ENCODE measurements around the gene HAS3. TPM values are rescaled to one million over a fixed set of nuclear protein-coding genes. Genes with fewer than 3 reads are reported as not detected.

Gene HAS3
- polyA plus RNA-seq, 1 of the 3 experiments (the other 2 are of a cell fraction) = 38.7 TPM

- H4K20me1 ChIP-seq (ENCODE audit: insufficient read depth) = peaks cover 36% of the 10 kb centered on the region
- POLR2A ChIA-PET = no interaction called here
- DNase-seq = no peak
Observed at GRCh38 chr16:69119536-69119935, 14.1 kb downstream of the HAS3 start.

More at GRCh38 chr16:69119536-69119935, 14.1 kb downstream of the HAS3 start:
- no peaks in the 10 kb centered on the region for H3K27me3 ChIP-seq (ENCODE audit: insufficient read depth)
- H3K27ac ChIP-seq (ENCODE audit: low read depth in 2 of 2, low read length in 1 of 2) = no peak overlapping the region
- H3K36me3 ChIP-seq (replicated peaks in 1 of 2; ENCODE audit: control insufficient read depth in 1 of 2, insufficient read depth in 2 of 2, low read length in 1 of 2) = peaks cover 54 to 64% of the 10 kb centered on the region in 2 experiments
- no peaks in the 10 kb centered on the region for H3K9me3 ChIP-seq
- TF ChIP-seq NRF1 (IDR thresholded peaks at IDR 0.05; ENCODE audit: low read depth, low read length) = no peak
- no peak for TF ChIP-seq GATA2 (CRISPR knock-in tag; IDR thresholded peaks at IDR 0.05)
- no peak for TF ChIP-seq YY1 (IDR thresholded peaks at IDR 0.05; ENCODE audit: low read depth)
- no peak for TF ChIP-seq TEAD4 (IDR thresholded peaks at IDR 0.05; ENCODE audit: borderline replicate concordance, insufficient read depth)
- no peak for TF ChIP-seq USF2 (IDR thresholded peaks at IDR 0.05; ENCODE audit: borderline replicate concordance, low read depth, low read length)
- TF ChIP-seq EZH2phosphoT487 (IDR thresholded peaks at IDR 0.05; ENCODE audit: borderline replicate concordance, low read depth) = no peak
- no peak for TF ChIP-seq RFX5 (IDR thresholded peaks at IDR 0.05; ENCODE audit: low read length)
- TF ChIP-seq REST (IDR thresholded peaks at IDR 0.05; ENCODE audit: low read depth, low read length) = no peak
- TF ChIP-seq IRF3 (IDR thresholded peaks at IDR 0.05; ENCODE audit: low read depth, low read length) = no peak
- no peak for TF ChIP-seq GABPA (IDR thresholded peaks at IDR 0.05; ENCODE audit: low read depth)
- TF ChIP-seq RAD21 (IDR thresholded peaks at IDR 0.05; ENCODE audit: low read length) = no peak
- TF ChIP-seq, protein P1, sequence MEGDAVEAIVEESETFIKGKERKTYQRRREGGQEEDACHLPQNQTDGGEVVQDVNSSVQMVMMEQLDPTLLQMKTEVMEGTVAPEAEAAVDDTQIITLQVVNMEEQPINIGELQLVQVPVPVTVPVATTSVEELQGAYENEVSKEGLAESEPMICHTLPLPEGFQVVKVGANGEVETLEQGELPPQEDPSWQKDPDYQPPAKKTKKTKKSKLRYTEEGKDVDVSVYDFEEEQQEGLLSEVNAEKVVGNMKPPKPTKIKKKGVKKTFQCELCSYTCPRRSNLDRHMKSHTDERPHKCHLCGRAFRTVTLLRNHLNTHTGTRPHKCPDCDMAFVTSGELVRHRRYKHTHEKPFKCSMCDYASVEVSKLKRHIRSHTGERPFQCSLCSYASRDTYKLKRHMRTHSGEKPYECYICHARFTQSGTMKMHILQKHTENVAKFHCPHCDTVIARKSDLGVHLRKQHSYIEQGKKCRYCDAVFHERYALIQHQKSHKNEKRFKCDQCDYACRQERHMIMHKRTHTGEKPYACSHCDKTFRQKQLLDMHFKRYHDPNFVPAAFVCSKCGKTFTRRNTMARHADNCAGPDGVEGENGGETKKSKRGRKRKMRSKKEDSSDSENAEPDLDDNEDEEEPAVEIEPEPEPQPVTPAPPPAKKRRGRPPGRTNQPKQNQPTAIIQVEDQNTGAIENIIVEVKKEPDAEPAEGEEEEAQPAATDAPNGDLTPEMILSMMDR (IDR thresholded peaks at IDR 0.05) = no peak
- no peak for TF ChIP-seq SMC3 (IDR thresholded peaks at IDR 0.05; ENCODE audit: low read depth, low read length)
- no peak for TF ChIP-seq FOSL2 (IDR thresholded peaks at IDR 0.05; ENCODE audit: borderline replicate concordance, low read depth)
- TF ChIP-seq FOXM1 (IDR thresholded peaks at IDR 0.05; ENCODE audit: low read depth) = no peak
- TF ChIP-seq USF1 (IDR thresholded peaks at IDR 0.05; ENCODE audit: borderline replicate concordance, low read depth) = no peak
- TF ChIP-seq, protein P2, sequence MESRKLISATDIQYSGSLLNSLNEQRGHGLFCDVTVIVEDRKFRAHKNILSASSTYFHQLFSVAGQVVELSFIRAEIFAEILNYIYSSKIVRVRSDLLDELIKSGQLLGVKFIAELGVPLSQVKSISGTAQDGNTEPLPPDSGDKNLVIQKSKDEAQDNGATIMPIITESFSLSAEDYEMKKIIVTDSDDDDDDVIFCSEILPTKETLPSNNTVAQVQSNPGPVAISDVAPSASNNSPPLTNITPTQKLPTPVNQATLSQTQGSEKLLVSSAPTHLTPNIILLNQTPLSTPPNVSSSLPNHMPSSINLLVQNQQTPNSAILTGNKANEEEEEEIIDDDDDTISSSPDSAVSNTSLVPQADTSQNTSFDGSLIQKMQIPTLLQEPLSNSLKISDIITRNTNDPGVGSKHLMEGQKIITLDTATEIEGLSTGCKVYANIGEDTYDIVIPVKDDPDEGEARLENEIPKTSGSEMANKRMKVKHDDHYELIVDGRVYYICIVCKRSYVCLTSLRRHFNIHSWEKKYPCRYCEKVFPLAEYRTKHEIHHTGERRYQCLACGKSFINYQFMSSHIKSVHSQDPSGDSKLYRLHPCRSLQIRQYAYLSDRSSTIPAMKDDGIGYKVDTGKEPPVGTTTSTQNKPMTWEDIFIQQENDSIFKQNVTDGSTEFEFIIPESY (IDR thresholded peaks at IDR 0.05; ENCODE audit: borderline replicate concordance, low read depth) = no peak
- no peak for TF ChIP-seq FOXJ3 (CRISPR knock-in tag; IDR thresholded peaks at IDR 0.05)
- TF ChIP-seq NFIC (IDR thresholded peaks at IDR 0.05; ENCODE audit: borderline replicate concordance) = no peak
- TF ChIP-seq SIN3A (IDR thresholded peaks at IDR 0.05; ENCODE audit: borderline replicate concordance, low read depth, low read length) = no peak
- H3K9me2 ChIP-seq = no peaks in the 10 kb centered on the region
- no peak overlapping the region for H3K4me2 ChIP-seq
- CTCF ChIA-PET = interaction anchor here (1.0 to 7.3 kb wide), 5 partner anchors 12 to 272 kb away, joined by 3 to 91 read pairs (median 7); partner anchors contain the start of gene HAS3
- H3K79me2 ChIP-seq (ENCODE audit: insufficient read depth) = peaks cover 41% of the 10 kb centered on the region
- H3K4me3 ChIP-seq (ENCODE audit: low read depth in 2 of 2, low read length in 1 of 2) = no peak overlapping the region
- no peak overlapping the region for H3K9ac ChIP-seq
- H3K4me1 ChIP-seq (ENCODE audit: control insufficient read depth in 1 of 2, insufficient read depth in 2 of 2, low read depth in 1 of 2, low read length in 1 of 2) = no peaks in the 10 kb centered on the region
- WGBS (ENCODE audit: low lambda C conversion rate) = no CpG with 5 or more reads among the region's 2 CpGs
- H2AFZ ChIP-seq (ENCODE audit: low read depth) = no peak overlapping the region
- H3F3A ChIP-seq (replicated peaks; ENCODE audit: insufficient read depth) = peaks cover 9% of the 10 kb centered on the region
